Measurements from ENCODE around the gene TEX19.

Gene TEX19, protein sequence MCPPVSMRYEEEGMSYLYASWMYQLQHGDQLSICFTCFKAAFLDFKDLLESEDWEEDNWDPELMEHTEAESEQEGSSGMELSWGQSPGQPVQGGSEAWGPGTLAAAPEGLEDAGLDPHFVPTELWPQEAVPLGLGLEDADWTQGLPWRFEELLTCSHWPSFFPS

DNA sequence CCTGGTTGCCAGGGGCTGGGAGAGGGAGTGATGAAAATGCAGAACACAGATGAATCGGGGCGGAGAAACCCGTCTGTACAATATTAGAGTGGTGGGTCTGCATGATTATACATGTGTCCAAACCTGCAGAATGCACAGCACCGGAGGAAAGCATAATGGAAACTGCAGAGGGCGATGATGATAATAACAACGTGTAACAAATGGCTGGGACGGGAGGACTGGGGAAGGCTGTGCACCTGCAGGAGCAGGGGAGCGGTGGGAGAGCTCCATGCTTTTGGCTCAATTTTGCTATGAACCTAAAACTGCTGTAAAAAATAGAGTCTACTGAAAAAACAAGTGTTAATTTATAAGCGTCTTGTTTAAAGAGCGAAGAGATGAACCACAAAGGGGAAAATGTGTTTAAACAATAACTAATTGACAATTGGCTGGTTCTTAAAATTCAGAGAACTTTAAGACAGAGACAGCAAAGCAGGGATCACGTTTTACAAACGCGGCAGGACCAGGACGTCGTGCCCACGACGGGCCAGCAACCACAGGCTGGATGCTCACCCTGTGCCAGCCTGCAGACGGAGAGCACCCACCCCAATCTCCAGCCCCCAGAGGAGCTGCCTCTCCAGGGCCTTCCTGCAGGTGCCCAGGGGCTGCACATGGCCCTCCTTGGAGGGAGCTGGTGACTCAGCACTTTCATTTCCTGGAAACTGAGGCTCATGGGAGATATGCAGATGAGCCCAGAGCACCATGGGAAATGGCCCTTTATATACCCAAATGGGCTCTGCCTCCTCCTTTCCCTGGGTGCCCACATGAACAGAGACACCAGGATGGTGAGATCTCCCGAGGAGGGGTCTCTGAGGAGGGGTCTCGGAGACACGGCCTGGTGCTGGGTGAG, at the start of gene TEX19:
Gene TEX19 (plus strand): TSS at position 783 of the 886 bp plus-strand sequence. CDS start 2,904 bp downstream, outside the sequence.
- no peak for DNase-seq (ENCODE audit: low read depth in 2 of 3, low spot score in 2 of 3)

DNA sequence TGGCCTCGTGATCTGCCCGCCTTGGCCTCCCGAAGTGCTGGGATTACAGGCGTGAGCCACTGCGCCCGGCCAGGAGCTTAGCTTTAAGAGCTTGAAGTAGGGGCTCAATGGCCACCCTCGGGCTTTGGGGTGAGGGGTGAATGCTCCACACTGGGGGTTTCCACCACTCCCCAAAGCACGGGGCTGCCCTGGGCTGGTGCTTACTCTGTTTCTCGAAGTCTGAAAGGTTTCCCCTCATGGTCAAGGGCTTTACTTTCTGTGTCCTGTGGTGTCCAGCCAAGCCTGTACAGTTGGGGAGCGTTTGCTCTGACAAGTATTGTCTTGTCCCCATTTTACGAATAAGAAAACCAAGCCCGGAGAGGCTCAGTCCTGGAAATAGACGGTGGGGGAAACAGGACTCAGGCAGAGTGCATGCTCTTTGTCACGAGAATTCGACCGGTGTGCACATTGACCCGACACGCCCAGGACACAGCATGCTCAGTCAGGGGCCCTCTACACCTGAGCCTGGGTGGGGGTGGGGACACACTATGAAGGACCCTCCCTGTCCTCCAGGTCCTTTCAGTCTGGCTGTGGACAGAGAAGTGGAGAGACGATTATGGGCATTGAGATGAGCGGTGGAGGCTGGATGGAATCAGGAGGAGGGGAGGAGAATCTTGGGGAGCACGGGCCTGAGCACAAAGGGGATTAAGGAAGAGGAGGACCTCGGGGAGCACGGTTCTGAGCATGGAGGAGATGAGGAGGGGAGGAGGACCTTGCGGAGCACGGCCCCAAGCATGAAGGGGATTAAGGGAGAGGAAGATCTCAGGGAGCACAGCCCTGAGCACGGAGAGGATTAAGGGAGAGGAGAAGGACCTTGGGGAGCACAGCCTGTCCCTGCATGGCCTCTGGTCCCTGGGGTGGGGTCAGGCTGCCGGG, 49.1 kb upstream of the TEX19 start:
- no peak for DNase-seq (ENCODE audit: low read depth in 2 of 3, low spot score in 2 of 3)

DNA sequence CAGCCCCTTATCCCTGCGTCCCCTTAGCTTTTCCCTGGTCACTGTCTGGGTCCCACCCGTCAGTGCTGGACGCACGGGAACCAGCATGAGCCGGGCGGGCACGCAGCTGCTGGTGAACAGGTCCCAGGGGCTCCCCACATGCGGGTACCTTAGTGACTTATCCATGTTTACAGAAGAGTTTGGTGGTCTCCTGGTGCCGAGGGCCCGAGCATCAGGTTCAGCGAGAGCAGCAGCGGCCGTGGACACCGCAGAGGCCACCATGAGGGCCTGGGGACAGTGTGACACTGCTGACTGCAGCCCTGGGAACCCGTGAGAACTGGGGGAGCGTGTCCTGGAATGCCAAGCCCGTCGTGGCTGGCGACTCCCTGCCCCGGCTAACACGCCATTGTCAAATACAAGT, 48.2 kb upstream of the TEX19 start:
- no peak for DNase-seq (ENCODE audit: low read depth in 2 of 3, low spot score in 2 of 3)

DNA sequence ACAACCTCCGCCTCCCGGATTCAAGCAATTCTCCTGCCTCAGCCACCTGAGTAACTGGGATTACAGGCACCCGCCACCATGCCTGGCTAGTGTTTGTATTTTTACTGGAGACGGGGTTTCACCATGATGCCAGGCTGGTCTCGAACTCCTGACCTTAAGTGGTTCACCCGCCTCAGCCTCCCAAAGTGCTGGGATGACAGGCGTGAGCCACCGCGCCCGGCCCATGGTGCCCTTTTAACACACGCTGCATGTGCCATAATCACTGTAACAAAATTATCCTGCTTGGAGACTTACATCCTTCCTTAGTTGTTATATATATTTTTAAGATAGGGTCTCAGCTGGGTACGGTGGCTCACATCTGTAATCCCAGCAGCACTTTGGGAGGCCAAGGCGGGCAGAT, 47.1 kb upstream of the TEX19 start:
- no peak for DNase-seq (ENCODE audit: low read depth in 2 of 3, low spot score in 2 of 3)

DNA sequence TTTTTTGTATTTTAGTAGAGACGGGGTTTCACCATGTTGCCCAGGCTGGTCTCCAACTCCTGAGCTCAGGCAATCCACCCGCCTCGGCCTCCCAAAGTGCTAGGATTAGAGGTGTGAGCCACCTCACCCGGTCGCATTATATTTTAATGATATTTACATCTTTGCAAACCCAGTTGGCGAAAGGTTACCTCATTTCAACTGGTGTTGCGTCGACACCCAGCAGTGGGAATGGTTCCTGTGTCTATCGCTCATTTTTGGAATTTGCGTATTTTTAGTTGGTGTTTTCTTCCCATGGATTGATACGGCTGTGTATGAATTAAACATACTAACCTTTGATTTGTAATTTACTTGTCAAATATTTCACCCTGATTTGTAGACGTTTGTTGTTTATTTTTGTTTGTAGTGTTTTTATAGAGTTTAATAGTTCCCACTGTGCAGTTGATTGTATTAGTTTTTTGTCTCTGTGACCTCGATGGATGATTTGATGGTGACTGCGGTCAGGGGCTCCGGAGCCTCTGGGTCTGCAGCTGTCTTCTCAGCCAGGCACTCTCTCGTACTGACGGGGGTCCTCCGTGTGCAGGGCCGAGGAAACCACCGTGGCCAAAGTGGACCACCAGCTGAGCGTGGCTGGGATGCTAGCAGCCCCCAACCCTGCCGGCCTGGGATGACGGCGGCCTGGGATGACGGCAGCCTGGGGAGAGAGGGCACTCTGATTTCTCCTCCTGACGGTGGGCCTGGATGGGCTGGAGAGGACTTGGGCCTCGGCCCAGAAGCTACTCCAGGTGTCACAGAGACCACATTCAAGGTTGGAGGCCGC, 45.6 kb upstream of the TEX19 start:
- no peak for DNase-seq (ENCODE audit: low read depth in 2 of 3, low spot score in 2 of 3)

DNA sequence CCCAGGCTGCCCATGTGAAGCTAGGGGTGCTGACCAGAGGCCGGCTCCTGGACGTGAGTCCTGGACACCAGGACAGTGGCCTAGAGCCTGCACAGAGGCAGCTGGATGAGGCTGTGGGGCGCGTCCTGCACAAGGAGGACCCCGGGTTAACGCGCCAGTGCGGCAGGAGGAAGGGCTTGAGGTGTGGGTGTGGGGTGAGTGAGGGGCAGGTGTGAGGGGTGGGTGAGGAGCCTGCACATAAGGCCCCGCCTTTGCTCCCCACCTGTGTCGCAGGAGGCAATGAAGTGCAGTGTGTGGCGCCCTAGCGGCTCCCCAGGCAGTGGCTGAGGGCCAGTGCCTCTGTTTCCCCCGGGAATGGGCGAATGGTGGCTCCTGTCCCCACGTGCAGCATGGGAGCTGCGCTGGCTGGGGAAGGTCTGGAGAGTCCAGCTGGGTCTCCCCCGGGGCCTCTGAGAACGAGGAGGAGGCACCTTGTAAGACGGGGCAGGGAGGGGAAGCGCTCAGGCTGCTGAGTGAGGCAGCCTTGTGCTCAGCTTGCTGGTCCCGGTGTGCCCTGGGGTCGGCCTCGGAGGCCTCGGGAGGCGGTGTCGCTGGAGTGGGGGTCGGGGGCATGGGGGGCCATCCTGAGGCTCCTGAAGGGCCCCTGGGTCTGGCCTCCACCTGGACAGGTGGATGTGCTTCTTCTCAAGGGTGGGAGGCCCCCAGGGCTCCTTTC, 44.9 kb upstream of the TEX19 start:
- DNase-seq (ENCODE audit: low read depth in 2 of 3, low spot score in 2 of 3), result no peak

DNA sequence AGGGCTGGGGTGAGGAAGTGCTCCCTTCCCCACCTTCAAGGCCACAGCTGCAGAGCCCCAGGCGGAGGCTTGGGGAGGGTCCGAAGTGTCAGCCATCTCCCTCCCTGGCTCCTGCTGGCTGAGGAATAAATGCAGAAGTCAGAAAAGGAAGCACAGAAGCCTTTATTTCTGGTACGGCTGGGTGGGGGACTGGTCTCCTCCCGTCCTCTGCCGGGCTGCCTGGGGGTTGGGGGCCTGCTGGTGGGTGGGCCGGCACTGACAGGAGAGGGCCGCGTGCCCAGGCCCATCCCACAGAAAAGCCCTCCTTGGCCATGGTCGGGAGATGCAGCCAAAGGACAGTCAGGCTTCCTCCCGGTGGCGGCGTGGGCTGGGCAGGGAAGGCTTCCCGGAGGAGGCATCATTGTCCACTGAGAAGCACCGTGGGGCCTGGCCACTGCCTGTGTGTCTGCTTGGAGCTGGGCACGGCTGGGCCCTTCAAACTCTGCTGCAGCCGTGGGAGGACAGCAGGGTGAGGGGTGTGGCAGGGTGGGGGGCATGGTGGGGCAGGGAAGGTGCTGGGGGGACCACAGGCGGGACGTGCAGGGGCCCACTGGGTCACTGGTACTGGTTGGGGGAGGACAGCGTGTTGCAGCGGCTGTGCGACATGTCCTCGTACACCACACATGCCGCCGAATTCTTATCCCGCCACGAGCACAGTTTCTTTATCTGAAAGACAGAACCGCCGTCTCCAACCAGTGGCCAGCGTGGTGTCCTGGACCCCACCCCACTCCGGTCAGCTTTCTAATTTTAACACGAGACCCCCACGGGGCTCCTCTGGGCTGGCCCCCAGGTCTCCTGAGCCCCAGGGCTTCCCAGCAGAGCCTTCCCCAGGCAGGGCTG, 44.1 kb upstream of the TEX19 start:
- no peak for DNase-seq (ENCODE audit: low read depth in 2 of 3, low spot score in 2 of 3)

DNA sequence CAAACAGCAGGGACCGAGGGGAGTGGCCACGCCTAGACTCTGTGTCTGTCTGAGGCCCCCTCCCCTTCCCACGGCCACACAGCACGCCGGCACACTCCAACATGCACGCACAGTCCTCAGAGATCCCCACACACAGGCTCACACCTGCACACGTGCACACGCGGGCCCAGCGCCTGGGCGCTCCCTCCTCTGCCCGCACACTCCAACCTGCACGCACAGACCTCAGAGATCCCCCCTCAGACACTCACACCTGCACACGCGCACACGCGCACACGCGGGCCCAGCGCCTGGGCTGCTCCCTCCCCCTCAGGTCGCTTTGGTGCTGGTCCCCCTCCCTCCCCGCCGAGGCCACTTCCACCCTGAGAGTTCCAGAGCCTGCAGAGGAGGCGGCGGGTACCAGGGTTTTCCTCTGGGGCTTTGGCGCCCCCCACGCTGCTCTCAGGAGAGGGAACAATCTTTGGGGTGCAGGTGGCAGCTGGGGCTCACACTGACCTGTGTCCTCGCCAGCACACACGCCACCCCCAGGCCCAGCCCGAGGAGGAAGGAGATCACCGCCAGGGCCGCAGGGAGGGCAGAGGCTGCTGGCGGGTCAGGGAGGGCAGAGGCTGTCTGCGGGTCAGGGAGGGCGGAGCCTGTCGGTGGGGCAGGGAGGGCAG, 43.2 kb upstream of the TEX19 start:
- no peak for DNase-seq (ENCODE audit: low read depth in 2 of 3, low spot score in 2 of 3)

DNA sequence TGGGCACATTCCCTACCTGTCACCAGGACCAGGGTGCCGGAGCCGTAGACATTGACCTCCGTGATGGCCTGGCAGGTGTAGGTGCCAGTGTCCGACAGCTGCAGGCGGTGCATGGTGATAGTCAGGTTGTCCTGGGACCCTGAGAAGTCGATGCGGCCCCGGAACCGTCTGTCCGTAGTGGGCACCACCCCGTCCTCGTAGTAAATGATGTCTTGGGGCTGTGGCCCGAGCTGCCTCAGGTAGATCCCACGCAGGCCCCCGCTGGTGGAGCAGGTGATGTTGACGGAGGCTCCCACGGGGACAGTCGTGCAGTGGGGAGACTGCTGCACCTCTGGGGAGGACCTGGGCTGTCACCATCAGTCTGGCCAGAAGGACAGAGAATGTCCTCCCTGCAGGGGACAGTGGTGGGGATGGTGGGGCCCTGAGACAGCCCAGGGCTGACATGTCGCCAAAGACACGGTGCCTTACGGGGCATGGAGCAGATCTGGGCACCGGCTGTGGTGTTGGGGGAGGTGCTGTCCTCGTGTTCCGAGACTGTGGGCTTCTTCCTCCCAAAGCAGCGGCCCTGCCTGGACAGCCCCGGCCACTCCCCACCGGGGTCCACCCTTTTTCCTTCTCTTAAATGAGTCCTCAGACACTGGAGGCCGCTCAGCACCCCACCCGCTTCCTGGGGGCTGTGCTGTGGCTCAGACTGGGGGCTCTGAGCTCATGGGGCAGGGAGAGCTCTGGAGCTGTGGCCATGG, 42.2 kb upstream of the TEX19 start:
- no peak for DNase-seq (ENCODE audit: low read depth in 2 of 3, low spot score in 2 of 3)

DNA sequence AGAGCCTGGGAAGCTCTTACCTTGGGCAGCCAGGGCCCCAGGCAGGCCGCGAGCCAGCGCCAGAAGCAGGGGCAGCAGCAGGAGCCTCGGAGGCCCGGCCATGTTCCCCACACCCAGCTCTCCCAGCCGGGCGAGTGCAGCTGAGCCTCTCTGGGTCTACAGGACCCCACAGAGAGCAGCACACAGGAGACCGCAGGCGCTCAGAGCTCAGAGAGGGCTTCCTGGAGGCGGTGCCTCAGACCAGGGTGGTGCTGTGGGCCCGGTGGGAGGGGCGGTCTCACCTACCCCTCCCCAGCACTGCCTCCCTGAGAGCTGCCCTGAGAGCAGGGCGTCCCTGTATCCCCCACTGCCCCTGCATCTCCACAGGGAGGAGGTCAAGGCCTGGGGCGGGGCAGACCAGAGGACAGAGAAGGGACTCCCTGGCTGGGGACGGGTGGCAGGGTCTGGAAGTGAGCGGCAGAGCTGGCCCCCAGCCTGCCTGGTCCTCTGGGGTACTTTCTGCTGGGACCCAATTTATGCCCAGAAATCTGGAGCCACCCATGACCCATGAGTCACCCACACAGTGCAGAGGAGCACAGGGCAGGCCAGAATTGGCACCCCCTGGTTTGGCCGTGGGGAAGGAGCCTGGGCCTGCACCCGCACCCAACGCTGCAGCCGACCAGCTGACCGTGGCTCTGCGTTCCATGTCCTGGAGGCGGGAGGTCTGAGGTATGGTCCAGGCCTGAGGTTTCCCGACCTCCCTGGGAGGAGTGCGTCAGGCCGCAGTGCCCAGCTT, 41.5 kb upstream of the TEX19 start, which contains the start of gene CD7:
Gene CD7 (minus strand): TSS at position 215 of the 775 bp plus-strand sequence. CDS start 113 bp downstream, at position 102.
- DNase-seq (ENCODE audit: low read depth in 2 of 3, low spot score in 2 of 3), result no peak

DNA sequence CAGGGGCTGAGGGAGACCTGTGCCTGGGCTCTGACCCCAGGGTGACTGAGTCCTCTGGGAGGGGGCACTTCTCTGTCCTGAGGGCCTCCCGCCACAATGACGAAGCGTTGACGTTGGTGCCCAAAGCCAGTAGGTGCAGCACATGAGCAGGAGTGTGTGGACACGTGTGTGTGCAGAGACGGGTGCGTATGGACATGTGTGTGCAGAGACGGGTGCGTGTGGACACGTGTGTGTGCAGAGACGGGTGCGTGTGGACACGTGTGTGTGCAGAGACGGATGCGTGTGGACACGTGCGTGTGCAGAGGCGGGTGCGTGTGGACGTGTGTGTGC, 40.9 kb upstream of the TEX19 start:
- DNase-seq (ENCODE audit: low read depth in 2 of 3, low spot score in 2 of 3), result no peak

DNA sequence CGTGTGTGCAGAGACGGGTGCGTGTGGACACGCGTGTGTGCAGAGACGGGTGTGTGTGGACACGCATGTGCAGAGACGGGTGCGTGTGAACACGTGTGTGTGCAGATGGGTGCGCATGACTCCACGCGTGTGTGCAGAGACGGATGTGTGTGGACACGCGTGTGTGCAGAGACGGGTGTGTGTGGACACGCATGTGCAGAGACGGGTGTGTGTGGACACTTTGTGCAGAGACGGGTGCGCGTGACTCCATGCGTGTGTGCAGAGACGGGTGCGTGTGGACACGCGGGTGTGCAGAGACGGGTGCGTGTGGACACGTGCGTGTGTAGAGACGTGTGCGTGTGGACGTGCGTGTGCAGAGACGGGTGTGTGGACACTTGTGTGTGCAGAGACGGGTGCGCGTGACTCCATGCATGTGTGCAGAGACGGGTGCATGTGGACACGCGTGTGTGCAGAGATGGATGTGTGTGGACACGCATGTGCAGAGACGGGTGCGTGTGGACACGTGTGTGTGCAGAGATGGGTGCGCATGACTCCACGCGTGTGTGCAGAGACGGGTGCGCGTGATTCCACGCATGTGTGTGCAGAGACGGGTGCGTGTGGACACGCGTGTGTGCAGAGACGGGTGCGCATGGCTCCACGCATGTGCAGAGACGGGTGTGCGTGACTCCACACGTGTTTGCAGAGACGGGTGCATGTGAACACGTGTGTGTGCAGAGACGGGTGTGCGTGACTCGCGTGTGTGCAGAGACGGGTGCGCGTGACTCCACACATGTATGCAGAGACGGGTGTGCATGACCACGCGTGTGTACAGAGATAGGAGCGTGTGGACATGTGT, 40.1 kb upstream of the TEX19 start:
- DNase-seq (ENCODE audit: low read depth in 2 of 3, low spot score in 2 of 3), result no peak

DNA sequence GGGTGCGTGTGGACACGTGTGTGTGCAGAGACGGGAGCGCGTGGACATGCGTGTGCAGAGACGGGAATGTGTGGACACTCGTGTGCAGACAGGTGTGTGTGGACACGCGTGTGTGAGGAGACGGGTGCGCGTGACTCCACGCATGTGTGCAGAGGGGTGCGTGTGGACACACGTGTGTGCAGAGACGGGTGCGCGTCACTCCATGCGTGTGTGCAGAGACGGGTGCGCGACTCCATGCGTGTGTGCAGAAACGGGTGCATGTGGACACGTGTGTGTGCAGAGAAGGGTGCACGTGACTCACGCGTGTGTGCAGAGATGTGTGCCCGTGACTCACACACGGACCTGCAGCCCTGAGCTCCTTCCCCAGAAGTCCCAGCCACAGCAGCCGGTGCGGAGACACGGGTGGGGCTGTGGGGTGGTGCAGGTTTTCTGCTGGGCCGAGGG, 39.4 kb upstream of the TEX19 start:
- no peak for DNase-seq (ENCODE audit: low read depth in 2 of 3, low spot score in 2 of 3)

DNA sequence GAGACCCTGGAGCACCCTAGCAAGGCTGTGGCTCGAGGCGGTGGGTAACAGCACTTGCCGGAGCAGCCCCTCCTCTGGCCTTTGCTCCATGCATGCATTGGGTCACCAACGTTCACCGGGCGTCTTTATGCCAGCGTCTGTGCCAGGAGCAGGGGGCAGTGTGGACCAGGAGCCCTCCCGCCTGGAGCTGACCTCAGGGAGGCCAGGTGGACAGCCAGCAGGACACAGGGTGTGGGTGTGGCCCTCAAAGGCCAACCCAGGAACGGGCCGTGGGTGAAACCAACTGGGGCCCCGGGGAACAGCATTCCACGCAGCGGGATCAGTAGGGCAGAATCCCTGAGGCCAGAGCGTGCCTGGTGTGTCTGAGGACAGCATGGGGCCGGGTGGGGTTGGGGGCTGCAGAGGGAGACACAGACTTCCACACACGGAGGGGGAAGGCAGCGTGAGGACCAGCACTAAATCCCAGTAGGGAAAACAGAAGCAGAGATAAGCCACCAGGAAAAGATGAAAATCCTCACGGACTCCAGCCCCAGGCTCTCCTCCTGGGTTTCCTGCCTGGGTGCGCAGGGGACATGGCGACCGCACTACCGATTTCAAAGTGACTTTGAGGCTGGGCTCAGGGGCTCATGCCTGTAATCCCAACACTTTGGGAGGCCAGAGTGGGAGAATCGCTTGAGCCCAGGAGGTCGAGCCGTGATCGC, 38.8 kb upstream of the TEX19 start:
- DNase-seq (ENCODE audit: low read depth in 2 of 3, low spot score in 2 of 3), result no peak

All from activated CD8-positive, alpha-beta memory T cell treated with anti-CD3 and anti-CD28 coated beads for 48 hours (primary cell).